ENCODE data around the gene ST3GAL6.

DNA sequence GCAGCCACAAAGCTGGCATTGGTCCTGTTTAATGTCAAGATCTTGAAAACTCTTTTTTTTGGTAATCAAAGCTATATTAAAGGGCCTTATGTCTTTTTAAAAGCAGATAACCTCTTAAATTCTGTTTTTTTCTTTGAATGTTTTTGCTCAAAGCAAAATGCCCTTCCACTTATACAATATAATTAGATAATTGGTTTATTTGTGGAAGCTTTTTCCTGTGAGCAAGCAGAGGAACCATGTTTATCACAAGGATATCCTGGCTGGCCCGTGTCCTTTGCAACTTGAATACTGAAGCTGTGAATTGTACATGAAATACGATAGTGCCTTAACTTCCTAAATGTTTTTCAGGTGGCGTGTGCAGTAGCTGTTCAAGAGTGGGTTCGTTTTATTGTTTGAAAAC is 2.6 kb downstream of the ST3GAL6 start:
- TF ChIP-seq, protein P1, sequence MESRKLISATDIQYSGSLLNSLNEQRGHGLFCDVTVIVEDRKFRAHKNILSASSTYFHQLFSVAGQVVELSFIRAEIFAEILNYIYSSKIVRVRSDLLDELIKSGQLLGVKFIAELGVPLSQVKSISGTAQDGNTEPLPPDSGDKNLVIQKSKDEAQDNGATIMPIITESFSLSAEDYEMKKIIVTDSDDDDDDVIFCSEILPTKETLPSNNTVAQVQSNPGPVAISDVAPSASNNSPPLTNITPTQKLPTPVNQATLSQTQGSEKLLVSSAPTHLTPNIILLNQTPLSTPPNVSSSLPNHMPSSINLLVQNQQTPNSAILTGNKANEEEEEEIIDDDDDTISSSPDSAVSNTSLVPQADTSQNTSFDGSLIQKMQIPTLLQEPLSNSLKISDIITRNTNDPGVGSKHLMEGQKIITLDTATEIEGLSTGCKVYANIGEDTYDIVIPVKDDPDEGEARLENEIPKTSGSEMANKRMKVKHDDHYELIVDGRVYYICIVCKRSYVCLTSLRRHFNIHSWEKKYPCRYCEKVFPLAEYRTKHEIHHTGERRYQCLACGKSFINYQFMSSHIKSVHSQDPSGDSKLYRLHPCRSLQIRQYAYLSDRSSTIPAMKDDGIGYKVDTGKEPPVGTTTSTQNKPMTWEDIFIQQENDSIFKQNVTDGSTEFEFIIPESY (CRISPR knock-in tag; IDR thresholded peaks at IDR 0.05), result no peak
- no peak for TF ChIP-seq POU5F1 (IDR thresholded peaks at IDR 0.05; ENCODE audit: borderline replicate concordance, low read depth, low read length, partially characterized antibody)
- TF ChIP-seq, protein P2, sequence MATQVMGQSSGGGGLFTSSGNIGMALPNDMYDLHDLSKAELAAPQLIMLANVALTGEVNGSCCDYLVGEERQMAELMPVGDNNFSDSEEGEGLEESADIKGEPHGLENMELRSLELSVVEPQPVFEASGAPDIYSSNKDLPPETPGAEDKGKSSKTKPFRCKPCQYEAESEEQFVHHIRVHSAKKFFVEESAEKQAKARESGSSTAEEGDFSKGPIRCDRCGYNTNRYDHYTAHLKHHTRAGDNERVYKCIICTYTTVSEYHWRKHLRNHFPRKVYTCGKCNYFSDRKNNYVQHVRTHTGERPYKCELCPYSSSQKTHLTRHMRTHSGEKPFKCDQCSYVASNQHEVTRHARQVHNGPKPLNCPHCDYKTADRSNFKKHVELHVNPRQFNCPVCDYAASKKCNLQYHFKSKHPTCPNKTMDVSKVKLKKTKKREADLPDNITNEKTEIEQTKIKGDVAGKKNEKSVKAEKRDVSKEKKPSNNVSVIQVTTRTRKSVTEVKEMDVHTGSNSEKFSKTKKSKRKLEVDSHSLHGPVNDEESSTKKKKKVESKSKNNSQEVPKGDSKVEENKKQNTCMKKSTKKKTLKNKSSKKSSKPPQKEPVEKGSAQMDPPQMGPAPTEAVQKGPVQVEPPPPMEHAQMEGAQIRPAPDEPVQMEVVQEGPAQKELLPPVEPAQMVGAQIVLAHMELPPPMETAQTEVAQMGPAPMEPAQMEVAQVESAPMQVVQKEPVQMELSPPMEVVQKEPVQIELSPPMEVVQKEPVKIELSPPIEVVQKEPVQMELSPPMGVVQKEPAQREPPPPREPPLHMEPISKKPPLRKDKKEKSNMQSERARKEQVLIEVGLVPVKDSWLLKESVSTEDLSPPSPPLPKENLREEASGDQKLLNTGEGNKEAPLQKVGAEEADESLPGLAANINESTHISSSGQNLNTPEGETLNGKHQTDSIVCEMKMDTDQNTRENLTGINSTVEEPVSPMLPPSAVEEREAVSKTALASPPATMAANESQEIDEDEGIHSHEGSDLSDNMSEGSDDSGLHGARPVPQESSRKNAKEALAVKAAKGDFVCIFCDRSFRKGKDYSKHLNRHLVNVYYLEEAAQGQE (IDR thresholded peaks at IDR 0.05; ENCODE audit: borderline replicate concordance), result no peak
- TF ChIP-seq, protein P2 (CRISPR knock-in tag; IDR thresholded peaks at IDR 0.05; ENCODE audit: low read depth), result no peak

Measured in K562 (cell line).